ENCODE data around the gene COL27A1. TPM values are rescaled to one million over a fixed set of nuclear protein-coding genes. Genes with fewer than 3 reads are reported as not detected.

COL27A1 gene
- total RNA-seq, 2 experiments from 2014 or later: 0.87 to 1.2 TPM

DNA sequence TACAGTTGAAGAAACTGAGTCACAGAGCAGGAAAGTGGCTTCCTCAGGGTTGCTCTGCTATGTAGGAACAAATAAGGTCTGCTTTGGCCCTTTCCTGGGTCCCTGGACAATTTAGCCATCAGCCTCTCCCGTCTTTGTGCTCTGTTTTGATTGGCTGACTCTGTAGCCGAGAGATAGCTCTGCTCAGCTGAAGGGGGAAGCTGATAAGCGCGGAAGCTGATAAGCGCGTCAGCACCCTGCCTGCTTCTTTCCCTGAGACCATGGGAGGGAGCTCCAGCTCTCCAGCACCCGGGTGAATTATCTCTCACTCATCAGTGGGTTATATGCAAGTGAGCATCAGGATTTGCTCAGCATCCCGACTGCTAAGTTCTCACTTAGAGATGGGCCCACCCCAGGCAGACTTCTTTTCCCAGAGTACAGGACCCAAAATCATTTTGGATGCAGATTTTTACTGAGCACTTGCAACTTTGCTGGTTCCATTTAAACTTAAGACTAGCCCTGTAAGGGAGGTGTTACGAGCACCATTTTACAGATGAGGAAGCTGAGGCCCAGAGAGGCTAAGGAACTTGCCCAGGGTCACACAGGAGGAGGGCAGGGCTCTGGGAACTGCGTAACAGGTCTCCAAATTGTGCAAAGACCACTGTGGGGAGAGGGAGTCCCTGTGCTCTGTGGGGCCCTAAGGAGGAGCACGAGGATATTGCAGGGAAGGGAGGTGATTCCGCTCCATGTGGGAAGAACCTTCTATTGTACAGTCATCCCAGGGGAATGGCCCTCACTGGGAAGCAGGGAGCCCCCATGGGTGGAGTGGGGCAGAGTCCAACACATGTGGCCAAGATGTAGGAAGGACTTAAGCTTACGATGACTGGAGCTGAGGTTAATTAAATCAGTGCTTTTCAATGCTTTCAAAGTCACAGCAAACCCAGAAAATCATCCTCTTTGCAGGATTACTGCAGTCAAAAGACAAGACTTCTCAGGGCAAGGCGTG is 83.8 kb downstream of the COL27A1 start:
- no peaks in the 10 kb centered on the region for H3K27me3 Mint-ChIP-seq
- H3K4me1 Mint-ChIP-seq (ENCODE audit: low read depth): no peaks in the 10 kb centered on the region
- CTCF ChIA-PET: no interaction called here
- H3K9me3 Mint-ChIP-seq: no peaks in the 10 kb centered on the region
- POLR2A ChIA-PET: no interaction called here
- intact Hi-C loops (cut with DNase I, micrococcal nuclease): no loop called here
- H3K36me3 Mint-ChIP-seq (ENCODE audit: low read depth): no peaks in the 10 kb centered on the region
- no peak overlapping the region for H3K4me3 Mint-ChIP-seq
- ATAC-seq (ENCODE audit: poor library complexity) (no peak), DNase-seq (no peak)
- no peak overlapping the region for H3K27ac Mint-ChIP-seq
- Histone ChIP-seq H3K27me3 (ENCODE audit: control insufficient read depth in 1 of 2, insufficient read depth in 2 of 2, low read length in 2 of 2) (no peaks in the 10 kb centered on the region), H3K4me3 (ENCODE audit: low read length) (no peak overlapping the region), H3K9me3 (ENCODE audit: control insufficient read depth in 1 of 2, insufficient read depth in 1 of 2, low read length in 2 of 2) (peaks cover 0 to 4% of the 10 kb centered on the region in 2 experiments), H3K27ac (ENCODE audit: low read depth in 1 of 2, low read length in 2 of 2) (no peak overlapping the region), H3K4me1 (ENCODE audit: insufficient read depth, low read length) (no peaks in the 10 kb centered on the region), H3K36me3 (ENCODE audit: insufficient read depth, low read length) (no peaks in the 10 kb centered on the region)
- TF ChIP-seq, protein P1, sequence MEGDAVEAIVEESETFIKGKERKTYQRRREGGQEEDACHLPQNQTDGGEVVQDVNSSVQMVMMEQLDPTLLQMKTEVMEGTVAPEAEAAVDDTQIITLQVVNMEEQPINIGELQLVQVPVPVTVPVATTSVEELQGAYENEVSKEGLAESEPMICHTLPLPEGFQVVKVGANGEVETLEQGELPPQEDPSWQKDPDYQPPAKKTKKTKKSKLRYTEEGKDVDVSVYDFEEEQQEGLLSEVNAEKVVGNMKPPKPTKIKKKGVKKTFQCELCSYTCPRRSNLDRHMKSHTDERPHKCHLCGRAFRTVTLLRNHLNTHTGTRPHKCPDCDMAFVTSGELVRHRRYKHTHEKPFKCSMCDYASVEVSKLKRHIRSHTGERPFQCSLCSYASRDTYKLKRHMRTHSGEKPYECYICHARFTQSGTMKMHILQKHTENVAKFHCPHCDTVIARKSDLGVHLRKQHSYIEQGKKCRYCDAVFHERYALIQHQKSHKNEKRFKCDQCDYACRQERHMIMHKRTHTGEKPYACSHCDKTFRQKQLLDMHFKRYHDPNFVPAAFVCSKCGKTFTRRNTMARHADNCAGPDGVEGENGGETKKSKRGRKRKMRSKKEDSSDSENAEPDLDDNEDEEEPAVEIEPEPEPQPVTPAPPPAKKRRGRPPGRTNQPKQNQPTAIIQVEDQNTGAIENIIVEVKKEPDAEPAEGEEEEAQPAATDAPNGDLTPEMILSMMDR (IDR thresholded peaks at IDR 0.05): no peak

DNA sequence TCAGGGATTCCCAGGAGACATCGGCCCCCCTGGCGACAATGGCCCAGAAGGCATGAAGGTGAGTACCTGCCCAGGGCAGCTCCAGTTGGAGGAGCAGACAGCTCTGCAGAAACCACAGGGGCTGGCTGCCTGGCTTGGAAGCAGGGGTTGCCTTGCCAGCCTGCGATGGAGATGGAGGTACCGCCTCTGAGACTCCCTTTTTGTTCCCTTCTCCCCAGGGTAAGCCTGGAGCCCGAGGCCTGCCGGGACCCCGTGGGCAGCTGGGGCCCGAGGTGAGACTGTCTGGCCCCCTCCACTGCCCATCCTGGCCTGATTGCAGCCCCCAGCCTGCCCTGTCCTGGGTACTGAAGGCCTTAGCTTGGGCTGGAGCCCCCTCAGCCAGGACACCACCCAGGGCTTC is 84.9 kb downstream of the COL27A1 start:
- no peak overlapping the region for H3K27ac ChIP-seq (ENCODE audit: low read depth in 1 of 2, low read length in 2 of 2)
- Mint-ChIP-seq H3K4me3 (no peak overlapping the region), H3K27ac (no peak overlapping the region), H3K9me3 (no peaks in the 10 kb centered on the region), H3K36me3 (ENCODE audit: low read depth) (no peaks in the 10 kb centered on the region), H3K27me3 (no peaks in the 10 kb centered on the region), H3K4me1 (ENCODE audit: low read depth) (no peaks in the 10 kb centered on the region)
- peaks cover 0 to 4% of the 10 kb centered on the region in 2 experiments for H3K9me3 ChIP-seq (ENCODE audit: control insufficient read depth in 1 of 2, insufficient read depth in 1 of 2, low read length in 2 of 2)
- POLR2A ChIA-PET: no interaction called here
- CTCF ChIA-PET: no interaction called here
- ATAC-seq (ENCODE audit: poor library complexity): no peak
- intact Hi-C loops (cut with DNase I, micrococcal nuclease): no loop called here
- no peak overlapping the region for H3K4me3 ChIP-seq (ENCODE audit: low read length)
- no peaks in the 10 kb centered on the region for H3K27me3 ChIP-seq (ENCODE audit: control insufficient read depth in 1 of 2, insufficient read depth in 2 of 2, low read length in 2 of 2)
- TF ChIP-seq, protein P1 (IDR thresholded peaks at IDR 0.05): no peak
- no peaks in the 10 kb centered on the region for H3K36me3 ChIP-seq (ENCODE audit: insufficient read depth, low read length)
- no peak for DNase-seq
- H3K4me1 ChIP-seq (ENCODE audit: insufficient read depth, low read length): no peaks in the 10 kb centered on the region

DNA sequence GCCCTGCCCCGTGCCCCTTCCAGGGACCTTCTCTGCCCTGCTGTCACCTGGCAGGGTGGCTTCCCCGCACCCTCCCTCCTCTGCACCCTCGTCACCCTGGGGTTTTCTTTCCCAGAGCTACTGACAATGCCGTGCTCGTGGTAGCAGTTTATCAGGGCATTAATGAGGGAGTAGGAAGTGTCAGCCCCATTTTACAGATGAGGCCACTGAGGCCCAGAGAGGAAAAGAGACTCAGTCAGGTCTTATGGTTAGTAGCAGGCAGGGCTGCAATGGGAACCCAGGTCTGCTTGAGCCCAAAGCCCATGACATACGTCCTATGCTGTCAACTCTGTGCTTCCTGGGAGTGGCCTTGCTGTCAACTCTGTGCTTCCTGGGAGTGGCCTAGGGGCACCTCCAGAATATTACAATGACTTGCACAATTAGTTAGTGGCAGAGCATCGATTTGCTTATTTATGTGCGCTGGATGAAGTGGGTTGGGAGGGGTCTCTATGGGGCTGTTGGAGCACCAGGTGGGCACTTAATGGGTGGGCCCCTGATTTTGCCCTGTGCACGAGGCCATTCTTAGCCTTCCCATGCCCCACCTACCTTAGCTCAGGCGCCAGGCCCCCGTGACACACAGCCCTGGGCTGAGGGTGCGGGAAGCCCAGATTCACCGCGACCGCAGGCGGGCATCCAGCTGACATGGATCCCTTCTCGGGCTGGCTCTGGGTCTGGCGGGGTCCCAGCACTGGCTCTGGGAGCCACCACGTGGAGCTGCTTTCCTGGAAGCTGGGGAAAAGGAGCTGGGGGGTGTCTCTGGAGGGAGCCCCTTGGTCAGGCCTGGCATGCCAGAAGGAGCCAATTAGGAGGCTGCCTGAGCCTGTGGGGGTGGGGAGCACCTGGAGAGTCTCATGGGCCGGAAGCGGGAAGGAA is 85.6 kb downstream of the COL27A1 start:
- no peak overlapping the region for H3K4me3 ChIP-seq (ENCODE audit: low read length)
- TF ChIP-seq, protein P1 (IDR thresholded peaks at IDR 0.05): no peak
- peaks cover 0 to 4% of the 10 kb centered on the region in 2 experiments for H3K9me3 ChIP-seq (ENCODE audit: control insufficient read depth in 1 of 2, insufficient read depth in 1 of 2, low read length in 2 of 2)
- H3K27ac Mint-ChIP-seq: no peak overlapping the region
- H3K4me3 Mint-ChIP-seq: no peak overlapping the region
- DNase-seq (no peak), ATAC-seq (ENCODE audit: poor library complexity) (no peak)
- H3K36me3 Mint-ChIP-seq (ENCODE audit: low read depth): no peaks in the 10 kb centered on the region
- CTCF ChIA-PET: no interaction called here
- intact Hi-C loops (cut with DNase I, micrococcal nuclease): no loop called here
- POLR2A ChIA-PET: no interaction called here
- H3K27ac ChIP-seq (ENCODE audit: low read depth in 1 of 2, low read length in 2 of 2): no peak overlapping the region
- no peaks in the 10 kb centered on the region for H3K36me3 ChIP-seq (ENCODE audit: insufficient read depth, low read length)
- H3K27me3 Mint-ChIP-seq: no peaks in the 10 kb centered on the region
- no peaks in the 10 kb centered on the region for H3K27me3 ChIP-seq (ENCODE audit: control insufficient read depth in 1 of 2, insufficient read depth in 2 of 2, low read length in 2 of 2)
- H3K4me1 Mint-ChIP-seq (ENCODE audit: low read depth): no peaks in the 10 kb centered on the region
- H3K4me1 ChIP-seq (ENCODE audit: insufficient read depth, low read length): no peaks in the 10 kb centered on the region
- no peaks in the 10 kb centered on the region for H3K9me3 Mint-ChIP-seq
